Liver (tissue), 9 donors: Measurements from ENCODE around the gene TSPAN5. TPM values are rescaled to one million over a fixed set of nuclear protein-coding genes. Genes with fewer than 3 reads are reported as not detected.

Source experiments
- DNase-seq: peaks from one replicate; pipeline ENCODE4 v3.0.0-alpha.2; 2017; ENCODE audit warnings: low spot score
- H3K27ac ChIP-seq, 2 donors: one replicate each; pipeline ENCODE4 v1.7.0; 2013; ENCODE audit warnings: inconsistent platforms in 2 of 2, low read length in 2 of 2, control low read depth in 1 of 2, low read depth in 1 of 2, mild to moderate bottlenecking in 1 of 2
- H3K27me3 ChIP-seq, 4 donors: one replicate each; pipeline versions ENCODE4 v1.6.1 to v1.7.0; 2013; ENCODE audit warnings: low read length in 3 of 4, inconsistent platforms in 1 of 4, mild to moderate bottlenecking in 1 of 4, moderate library complexity in 1 of 4; ENCODE audit not compliant: control insufficient read depth in 4 of 4, insufficient read depth in 4 of 4
- H3K36me3 ChIP-seq, 4 donors: one replicate each; pipeline versions ENCODE4 v1.6.1 to v1.7.0; 2013; ENCODE audit warnings: low read length in 3 of 4, mild to moderate bottlenecking in 3 of 4, low read depth in 1 of 4, moderate library complexity in 1 of 4; ENCODE audit not compliant: control insufficient read depth in 4 of 4, insufficient read depth in 3 of 4
- H3K4me1 ChIP-seq, 4 donors: one replicate each; pipeline versions ENCODE4 v1.6.1 to v1.7.0; 2013; ENCODE audit warnings: low read length in 3 of 4, mild to moderate bottlenecking in 3 of 4, moderate library complexity in 1 of 4; ENCODE audit not compliant: control insufficient read depth in 4 of 4, insufficient read depth in 4 of 4
- H3K4me3 ChIP-seq, 3 donors: one replicate each; pipeline versions ENCODE4 v1.6.1 to v1.7.0; 2013; ENCODE audit warnings: low read length in 3 of 3, control low read depth in 1 of 3, low read depth in 1 of 3, mild to moderate bottlenecking in 1 of 3
- H3K9ac ChIP-seq, 2 donors: one replicate each; pipeline ENCODE4 v1.7.0; 2013; ENCODE audit warnings: low read length in 2 of 2, mild to moderate bottlenecking in 2 of 2, moderate library complexity in 2 of 2, control low read depth in 1 of 2, low read depth in 1 of 2
- H3K9me3 ChIP-seq, 4 donors: one replicate each; pipeline versions ENCODE4 v1.6.1 to v1.7.0; 2013; ENCODE audit warnings: low read length in 3 of 4; ENCODE audit not compliant: control insufficient read depth in 4 of 4
- EGR1 ChIP-seq, 2 donors: IDR thresholded peaks; 2 replicates each; pipeline ENCODE4 v1.6.1; 2016 to 2018; ENCODE audit warnings: antibody characterized with exemption in 2 of 2, low read depth in 2 of 2
- FOXA1 ChIP-seq: IDR thresholded peaks from 2 replicates; pipeline ENCODE4 v1.6.1; 2016; ENCODE audit warnings: antibody characterized with exemption
- FOXA2 ChIP-seq: IDR thresholded peaks from 2 replicates; pipeline ENCODE4 v1.6.1; 2016; ENCODE audit warnings: antibody characterized with exemption
- GABPA ChIP-seq, 2 donors: IDR thresholded peaks in 1 of 2; conservative IDR thresholded peaks in 1 of 2; 2 replicates each; pipeline ENCODE4 v1.6.1; 2016; ENCODE audit warnings: antibody characterized with exemption in 2 of 2, mild to moderate bottlenecking in 1 of 2, moderate library complexity in 1 of 2
- HNF4A ChIP-seq, 2 donors: conservative IDR thresholded peaks; 2 replicates each; pipeline ENCODE4 v1.6.1; 2016; ENCODE audit warnings: antibody characterized with exemption in 2 of 2, mild to moderate bottlenecking in 2 of 2
- HNF4G ChIP-seq: IDR thresholded peaks from 2 replicates; pipeline ENCODE4 v1.6.1; 2016; ENCODE audit warnings: antibody characterized with exemption
- JUND ChIP-seq, 2 donors: IDR thresholded peaks; 2 replicates each; pipeline ENCODE4 v1.6.1; 2016; ENCODE audit warnings: antibody characterized with exemption in 2 of 2
- NR2F2 ChIP-seq: IDR thresholded peaks from 2 replicates; pipeline ENCODE4 v1.6.1; 2016; ENCODE audit warnings: antibody characterized with exemption
- RAD21 ChIP-seq, 2 donors: IDR thresholded peaks; 2 replicates each; pipeline ENCODE4 v1.6.1; 2016; ENCODE audit warnings: antibody characterized with exemption in 2 of 2, mild to moderate bottlenecking in 2 of 2
- RXRA ChIP-seq, 2 donors: IDR thresholded peaks; 2 replicates each; pipeline ENCODE4 v1.6.1; 2017 to 2018; ENCODE audit warnings: antibody characterized with exemption in 2 of 2, mild to moderate bottlenecking in 1 of 2
- SP1 ChIP-seq: IDR thresholded peaks from 2 replicates; pipeline ENCODE4 v1.6.1; 2018; ENCODE audit warnings: antibody characterized with exemption, mild to moderate bottlenecking
- TAF1 ChIP-seq: conservative IDR thresholded peaks from 2 replicates; pipeline ENCODE4 v1.6.1; 2016; ENCODE audit warnings: antibody characterized with exemption, mild to moderate bottlenecking
- YY1 ChIP-seq: IDR thresholded peaks from 2 replicates; pipeline ENCODE4 v1.6.1; 2016; ENCODE audit warnings: antibody characterized with exemption, mild to moderate bottlenecking
- WGBS: extraction: QIAGEN DNeasy Blood & Tissue Kit; methylation state at CpG from one replicate; pipeline ENCODE4 v1.1.7; 2013; 5-methylcytosine and 5-hydroxymethylcytosine counted together
- polyA plus RNA-seq, 2 donors: library from polyadenylated mRNA; stranded (reverse) in 1 of 2; unstranded in 1 of 2; fragments of 200-250 nt in 1 of 2; fragments of >200 nt in 1 of 2; fragmentation: Nextera tagmentation in 1 of 2; extraction: Ambion mirVana in 1 of 2; gene quantifications; one replicate each; pipeline versions ENCODE4 v1.2.1 to v1.2.3, GENCODE V29; 2013 to 2015
- total RNA-seq, 2 donors: library from RNA; depleted of rRNA; stranded (reverse); fragments of >200 nt; gene quantifications; one replicate each; pipeline ENCODE4 v1.2.3, GENCODE V29; 2014
- TF ChIP-seq, protein P1 (sequence below): IDR thresholded peaks from 2 replicates; pipeline ENCODE4 v1.6.1; 2016; ENCODE audit warnings: antibody characterized with exemption
- TF ChIP-seq, protein P2 (sequence below): IDR thresholded peaks from 2 replicates; pipeline ENCODE4 v1.6.1; 2016; ENCODE audit warnings: antibody characterized with exemption
- TF ChIP-seq, protein P3 (sequence below): fragments of 150-350 bp; IDR thresholded peaks from 2 replicates; pipeline ENCODE4 v1.5.1; 2017; ENCODE audit warnings: improper control_type of control experiment, low read depth, low read length; ENCODE audit not compliant: missing input control
- TF ChIP-seq, protein P4 (sequence below): IDR thresholded peaks from 2 replicates; pipeline ENCODE4 v1.6.1; 2016; ENCODE audit warnings: antibody characterized with exemption
- TF ChIP-seq, protein P5 (sequence below): IDR thresholded peaks from 2 replicates; pipeline ENCODE4 v1.6.1; 2016; ENCODE audit warnings: antibody characterized with exemption, mild to moderate bottlenecking
- donor health status: healthy.
- donor health status: healthy.
- donor health status: healthy.
- donor health status: healthy.
- donor health status: healthy.

The TSPAN5 gene
- total and polyA plus RNA-seq, 4 donors = 0.36 to 54.0 (median 0.63) TPM

DNA sequence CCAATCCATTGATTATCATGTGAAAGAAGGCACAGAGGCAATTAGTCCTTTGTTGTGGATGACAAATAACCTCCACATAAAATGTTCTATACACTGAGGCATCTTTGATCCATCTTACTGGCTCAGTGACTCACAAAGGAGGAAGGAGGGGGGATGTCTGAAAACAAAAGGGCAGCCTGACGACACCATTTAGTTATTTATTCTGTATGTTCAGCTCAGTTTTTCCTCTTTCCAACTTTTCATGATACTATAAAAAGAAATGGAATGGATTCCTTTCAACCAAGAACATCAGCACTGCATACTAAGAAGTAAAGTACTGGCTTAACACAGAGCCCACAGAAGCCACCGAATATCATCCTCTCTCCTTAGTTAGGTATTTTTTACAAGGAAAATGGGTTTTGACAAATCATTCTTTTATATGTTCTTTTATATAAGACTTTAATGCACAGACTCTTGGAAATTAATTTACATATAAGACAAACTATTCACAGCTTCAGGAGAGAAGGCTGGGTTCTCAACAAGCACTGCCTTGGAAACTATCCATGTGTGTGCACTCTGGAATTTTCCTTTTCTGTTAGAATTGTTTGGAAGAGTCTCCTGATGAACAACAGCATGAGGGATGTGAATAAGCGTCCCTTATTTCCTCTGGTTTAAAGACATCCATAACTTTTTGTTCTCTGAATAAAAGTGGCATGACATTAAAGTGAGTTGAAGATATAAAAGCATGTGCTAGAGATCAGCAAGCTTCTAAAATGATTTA lies 135.6 kb downstream of the TSPAN5 start:
- Histone ChIP-seq H3K4me3 (no peak overlapping the region), H3K9ac (no peak overlapping the region), H3K4me1 (no peaks in the 10 kb centered on the region), H3K27me3 (no peaks in the 10 kb centered on the region), H3K27ac (no peak overlapping the region), H3K36me3 (no peaks in the 10 kb centered on the region), H3K9me3 (no peaks in the 10 kb centered on the region)
- DNase-seq = no peak
- TF ChIP-seq FOXA1 = no peak
- TF ChIP-seq, protein P1, sequence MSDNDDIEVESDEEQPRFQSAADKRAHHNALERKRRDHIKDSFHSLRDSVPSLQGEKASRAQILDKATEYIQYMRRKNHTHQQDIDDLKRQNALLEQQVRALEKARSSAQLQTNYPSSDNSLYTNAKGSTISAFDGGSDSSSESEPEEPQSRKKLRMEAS = no peak
- 88% methylated on average over 3 of the region's 3 CpGs for WGBS

DNA sequence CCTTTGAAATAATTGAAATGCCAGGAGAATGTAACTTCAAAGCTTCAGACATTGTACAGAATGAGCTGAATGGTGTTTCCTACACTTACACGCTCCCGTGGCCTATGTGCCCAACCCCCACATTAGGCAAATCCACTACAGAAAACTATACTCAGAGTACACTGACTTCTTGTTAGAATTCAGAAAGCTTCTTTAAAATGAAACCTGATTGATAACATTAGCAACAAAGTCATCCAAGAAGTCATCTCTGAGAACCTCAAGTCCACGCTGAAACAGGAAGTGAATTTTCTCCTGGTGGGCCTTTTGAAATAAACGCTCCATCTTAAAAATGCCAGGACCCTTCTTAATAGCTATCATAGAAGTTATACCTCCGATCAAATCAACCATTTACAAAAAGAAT lies 136.3 kb downstream of the TSPAN5 start:
- 59% methylated on average over 5 of the region's 5 CpGs for WGBS
- no peak overlapping the region for H3K27ac ChIP-seq
- no peak for DNase-seq
- H3K4me1 ChIP-seq = no peaks in the 10 kb centered on the region
- H3K9ac ChIP-seq = no peak overlapping the region
- H3K4me3 ChIP-seq = no peak overlapping the region
- no peaks in the 10 kb centered on the region for H3K27me3 ChIP-seq
- H3K36me3 ChIP-seq = no peaks in the 10 kb centered on the region
- H3K9me3 ChIP-seq = no peaks in the 10 kb centered on the region
- TF ChIP-seq FOXA2 (no peak), FOXA1 (no peak), SP1 (no peak), RAD21 (IDR thresholded peaks at IDR 0.05) (no peak), GABPA (IDR thresholded peaks at IDR 0.05 in 1 of 2, conservative IDR thresholded peaks at IDR 0.05 in 1 of 2) (no peak), TAF1 (no peak), JUND (IDR thresholded peaks at IDR 0.05) (no peak), NR2F2 (no peak), HNF4A (conservative IDR thresholded peaks at IDR 0.05) (no peak), HNF4G (no peak), EGR1 (IDR thresholded peaks at IDR 0.05; ENCODE audit: low read depth in 2 of 2) (no peak), RXRA (IDR thresholded peaks at IDR 0.05) (no peak), YY1 (no peak)
- TF ChIP-seq, protein P2, sequence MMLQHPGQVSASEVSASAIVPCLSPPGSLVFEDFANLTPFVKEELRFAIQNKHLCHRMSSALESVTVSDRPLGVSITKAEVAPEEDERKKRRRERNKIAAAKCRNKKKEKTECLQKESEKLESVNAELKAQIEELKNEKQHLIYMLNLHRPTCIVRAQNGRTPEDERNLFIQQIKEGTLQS = no peak
- TF ChIP-seq, protein P3, sequence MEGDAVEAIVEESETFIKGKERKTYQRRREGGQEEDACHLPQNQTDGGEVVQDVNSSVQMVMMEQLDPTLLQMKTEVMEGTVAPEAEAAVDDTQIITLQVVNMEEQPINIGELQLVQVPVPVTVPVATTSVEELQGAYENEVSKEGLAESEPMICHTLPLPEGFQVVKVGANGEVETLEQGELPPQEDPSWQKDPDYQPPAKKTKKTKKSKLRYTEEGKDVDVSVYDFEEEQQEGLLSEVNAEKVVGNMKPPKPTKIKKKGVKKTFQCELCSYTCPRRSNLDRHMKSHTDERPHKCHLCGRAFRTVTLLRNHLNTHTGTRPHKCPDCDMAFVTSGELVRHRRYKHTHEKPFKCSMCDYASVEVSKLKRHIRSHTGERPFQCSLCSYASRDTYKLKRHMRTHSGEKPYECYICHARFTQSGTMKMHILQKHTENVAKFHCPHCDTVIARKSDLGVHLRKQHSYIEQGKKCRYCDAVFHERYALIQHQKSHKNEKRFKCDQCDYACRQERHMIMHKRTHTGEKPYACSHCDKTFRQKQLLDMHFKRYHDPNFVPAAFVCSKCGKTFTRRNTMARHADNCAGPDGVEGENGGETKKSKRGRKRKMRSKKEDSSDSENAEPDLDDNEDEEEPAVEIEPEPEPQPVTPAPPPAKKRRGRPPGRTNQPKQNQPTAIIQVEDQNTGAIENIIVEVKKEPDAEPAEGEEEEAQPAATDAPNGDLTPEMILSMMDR = no peak
- TF ChIP-seq, protein P4, sequence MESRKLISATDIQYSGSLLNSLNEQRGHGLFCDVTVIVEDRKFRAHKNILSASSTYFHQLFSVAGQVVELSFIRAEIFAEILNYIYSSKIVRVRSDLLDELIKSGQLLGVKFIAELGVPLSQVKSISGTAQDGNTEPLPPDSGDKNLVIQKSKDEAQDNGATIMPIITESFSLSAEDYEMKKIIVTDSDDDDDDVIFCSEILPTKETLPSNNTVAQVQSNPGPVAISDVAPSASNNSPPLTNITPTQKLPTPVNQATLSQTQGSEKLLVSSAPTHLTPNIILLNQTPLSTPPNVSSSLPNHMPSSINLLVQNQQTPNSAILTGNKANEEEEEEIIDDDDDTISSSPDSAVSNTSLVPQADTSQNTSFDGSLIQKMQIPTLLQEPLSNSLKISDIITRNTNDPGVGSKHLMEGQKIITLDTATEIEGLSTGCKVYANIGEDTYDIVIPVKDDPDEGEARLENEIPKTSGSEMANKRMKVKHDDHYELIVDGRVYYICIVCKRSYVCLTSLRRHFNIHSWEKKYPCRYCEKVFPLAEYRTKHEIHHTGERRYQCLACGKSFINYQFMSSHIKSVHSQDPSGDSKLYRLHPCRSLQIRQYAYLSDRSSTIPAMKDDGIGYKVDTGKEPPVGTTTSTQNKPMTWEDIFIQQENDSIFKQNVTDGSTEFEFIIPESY = no peak
- TF ChIP-seq, protein P1 = no peak
- TF ChIP-seq, protein P5, sequence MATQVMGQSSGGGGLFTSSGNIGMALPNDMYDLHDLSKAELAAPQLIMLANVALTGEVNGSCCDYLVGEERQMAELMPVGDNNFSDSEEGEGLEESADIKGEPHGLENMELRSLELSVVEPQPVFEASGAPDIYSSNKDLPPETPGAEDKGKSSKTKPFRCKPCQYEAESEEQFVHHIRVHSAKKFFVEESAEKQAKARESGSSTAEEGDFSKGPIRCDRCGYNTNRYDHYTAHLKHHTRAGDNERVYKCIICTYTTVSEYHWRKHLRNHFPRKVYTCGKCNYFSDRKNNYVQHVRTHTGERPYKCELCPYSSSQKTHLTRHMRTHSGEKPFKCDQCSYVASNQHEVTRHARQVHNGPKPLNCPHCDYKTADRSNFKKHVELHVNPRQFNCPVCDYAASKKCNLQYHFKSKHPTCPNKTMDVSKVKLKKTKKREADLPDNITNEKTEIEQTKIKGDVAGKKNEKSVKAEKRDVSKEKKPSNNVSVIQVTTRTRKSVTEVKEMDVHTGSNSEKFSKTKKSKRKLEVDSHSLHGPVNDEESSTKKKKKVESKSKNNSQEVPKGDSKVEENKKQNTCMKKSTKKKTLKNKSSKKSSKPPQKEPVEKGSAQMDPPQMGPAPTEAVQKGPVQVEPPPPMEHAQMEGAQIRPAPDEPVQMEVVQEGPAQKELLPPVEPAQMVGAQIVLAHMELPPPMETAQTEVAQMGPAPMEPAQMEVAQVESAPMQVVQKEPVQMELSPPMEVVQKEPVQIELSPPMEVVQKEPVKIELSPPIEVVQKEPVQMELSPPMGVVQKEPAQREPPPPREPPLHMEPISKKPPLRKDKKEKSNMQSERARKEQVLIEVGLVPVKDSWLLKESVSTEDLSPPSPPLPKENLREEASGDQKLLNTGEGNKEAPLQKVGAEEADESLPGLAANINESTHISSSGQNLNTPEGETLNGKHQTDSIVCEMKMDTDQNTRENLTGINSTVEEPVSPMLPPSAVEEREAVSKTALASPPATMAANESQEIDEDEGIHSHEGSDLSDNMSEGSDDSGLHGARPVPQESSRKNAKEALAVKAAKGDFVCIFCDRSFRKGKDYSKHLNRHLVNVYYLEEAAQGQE = no peak
